Body of pancreas (tissue), 4 donors: Measurements from ENCODE around the gene ATF3.

ENCODE experiments used
- CTCF ChIP-seq, 7 experiments: fragments of 450-650 bp in 4 of 7; fragments of 200-600 bp in 3 of 7; sonication (generic) in 3 of 7; IDR thresholded peaks; one replicate each; pipeline ENCODE4 v1.5.1; 2016 to 2019; ENCODE audit warnings: antibody characterized with exemption in 7 of 7
- POLR2A ChIP-seq, 3 donors: fragments of 450-650 bp; IDR thresholded peaks; one replicate each; pipeline ENCODE4 v1.6.1; 2016; ENCODE audit warnings: antibody characterized with exemption in 3 of 3, mild to moderate bottlenecking in 2 of 3

GRCh38 chr1:212651521-212651920 lies 43.0 kb downstream of the ATF3 start:
- no peak for TF ChIP-seq CTCF (IDR thresholded peaks at IDR 0.05)
- TF ChIP-seq POLR2A (IDR thresholded peaks at IDR 0.05) = no peak
